BJ (cell line): ENCODE measurements around the gene HTR3B. TPM values are rescaled to one million over a fixed set of nuclear protein-coding genes. Genes with fewer than 3 reads are reported as not detected.

Experiments
- CTCF ChIA-PET: fragments of 350-600 bp; formaldehyde crosslinking; extraction: SDS; loops from one replicate; lab custom pipeline; 2021; ENCODE audit warnings: antibody characterized with exemption, inconsistent platforms; lab: Yijun Ruan, JAX
- POLR2A ChIA-PET: fragments of 300-600 bp; sonication (Branson Sonifier 250); formaldehyde crosslinking; extraction: SDS; loops from one replicate; lab custom pipeline; 2021; ENCODE audit warnings: antibody characterized with exemption; lab: Charles Lee
- DNase-seq: peaks from one replicate; pipeline ENCODE4 v3.0.0-alpha.2; 2011; ENCODE audit warnings: low read depth
- H3K27me3 ChIP-seq: 2 replicates; pipeline ENCODE4 v1.6.0; 2011; ENCODE audit warnings: low read length; ENCODE audit not compliant: control insufficient read depth, insufficient read depth
- H3K36me3 ChIP-seq: 2 replicates; pipeline ENCODE4 v1.5.1; 2011; ENCODE audit warnings: low read length; ENCODE audit not compliant: control insufficient read depth, insufficient read depth
- H3K4me3 ChIP-seq: 2 replicates; pipeline ENCODE4 v1.5.1; 2011; ENCODE audit warnings: low read depth, mild to moderate bottlenecking, control low read depth, low read length
- CTCF ChIP-seq: IDR thresholded peaks from 2 replicates; pipeline ENCODE4 v1.5.1; 2011; ENCODE audit warnings: low read depth, mild to moderate bottlenecking, control low read depth, inconsistent platforms, low read length, moderate library complexity; ENCODE audit not compliant: insufficient read depth
- polyA plus RNA-seq: library from polyadenylated mRNA; depleted of rRNA; stranded (reverse); fragments of >200 nt; gene quantifications from 2 replicates; pipeline ENCODE4 v1.2.3, GENCODE V29; 2011

The HTR3B gene
- polyA plus RNA-seq, 1 experiment = not detected

DNA sequence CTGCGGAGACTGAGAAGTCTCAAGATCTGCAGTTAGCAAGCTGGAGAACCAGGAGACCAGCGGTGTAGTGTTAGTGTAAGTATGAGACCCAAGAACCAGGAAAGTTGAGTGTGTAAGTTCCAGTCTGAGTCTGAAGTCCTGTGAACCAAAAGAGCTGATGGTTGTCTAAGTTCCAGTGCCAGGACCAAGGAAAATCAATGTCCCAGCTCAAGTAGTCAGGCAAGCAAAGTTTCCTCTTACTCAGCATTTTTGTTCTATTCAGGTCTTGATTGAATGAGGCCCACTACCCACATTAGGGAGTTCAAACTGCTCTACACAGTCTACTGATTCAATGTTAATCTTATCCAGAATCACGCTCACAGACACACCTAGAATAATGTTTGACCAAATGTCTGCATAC lies 40.2 kb upstream of the HTR3B start:
- Histone ChIP-seq H3K4me3 (no peak overlapping the region), H3K27me3 (no peaks in the 10 kb centered on the region), H3K36me3 (no peaks in the 10 kb centered on the region)
- no peak for TF ChIP-seq CTCF
- ChIA-PET CTCF (no interaction called here), POLR2A (no interaction called here)
- DNase-seq = no peak

DNA sequence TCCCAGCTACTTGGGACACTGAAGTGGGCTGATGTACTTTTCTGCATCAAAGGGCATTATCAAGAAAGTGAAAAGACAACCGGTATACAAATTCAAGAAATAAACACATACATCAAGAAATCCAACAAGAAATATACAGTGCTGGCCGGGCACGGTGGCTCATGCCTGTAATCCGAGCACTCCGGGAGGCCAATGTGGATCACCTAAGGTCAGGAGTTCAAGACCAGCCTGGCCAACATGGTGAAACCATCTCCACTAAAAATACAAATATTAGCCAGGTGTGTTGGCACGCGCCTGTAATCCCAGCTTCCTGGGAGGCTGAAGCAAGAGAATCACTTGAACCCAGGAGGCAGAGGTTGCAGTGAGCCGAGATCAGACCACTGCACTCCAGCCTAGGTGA lies 38.7 kb upstream of the HTR3B start:
- no peak for TF ChIP-seq CTCF
- DNase-seq = no peak
- Histone ChIP-seq H3K27me3 (no peaks in the 10 kb centered on the region), H3K36me3 (no peaks in the 10 kb centered on the region; the same call in 1 of the 2 replicates), H3K4me3 (no peak overlapping the region)
- ChIA-PET CTCF (no interaction called here), POLR2A (no interaction called here)

- Histone ChIP-seq H3K27me3 (no peaks in the 10 kb centered on the region), H3K36me3 (no peaks in the 10 kb centered on the region; the same call in 1 of the 2 replicates), H3K4me3 (no peak overlapping the region)
- POLR2A ChIA-PET = no interaction called here
- DNase-seq = no peak
- TF ChIP-seq CTCF = no peak
- CTCF ChIA-PET = interaction anchor here (0.7 to 1.0 kb wide), 2 partner anchors 34 to 547 kb away, joined by 3 to 4 read pairs; no protein-coding TSS in a partner anchor
Observed at GRCh38 chr11:113867843-113868503, 36.6 kb upstream of the HTR3B start.

DNA sequence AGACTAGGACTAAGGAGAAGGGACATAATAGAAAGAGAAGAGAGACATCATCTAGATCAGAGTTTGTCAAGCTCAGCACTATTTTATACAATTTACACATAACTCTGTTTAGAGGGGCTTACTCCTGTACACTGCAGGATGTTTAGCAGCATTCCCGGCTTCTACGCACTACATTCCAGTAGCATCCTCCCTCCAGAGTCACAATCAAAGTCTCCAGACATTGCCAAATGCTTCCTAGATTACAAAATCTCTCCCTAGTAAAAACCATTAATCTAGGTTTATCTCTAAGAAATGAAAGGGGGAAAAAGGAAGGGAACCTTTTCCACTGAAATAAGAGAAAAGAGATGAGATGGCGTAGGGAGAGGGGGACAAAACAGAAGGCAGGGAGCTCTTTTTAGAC lies 33.3 kb upstream of the HTR3B start:
- no peak for TF ChIP-seq CTCF
- DNase-seq = no peak
- H3K27me3 ChIP-seq = no peaks in the 10 kb centered on the region
- no peaks in the 10 kb centered on the region; the same call in 1 of the 2 replicates for H3K36me3 ChIP-seq
- POLR2A ChIA-PET = no interaction called here
- CTCF ChIA-PET = interaction anchor here (1.3 to 1.7 kb wide), 3 partner anchors 11 to 390 kb away, joined by 3 to 7 read pairs (median 3); no protein-coding TSS in a partner anchor
- no peak overlapping the region for H3K4me3 ChIP-seq

DNA sequence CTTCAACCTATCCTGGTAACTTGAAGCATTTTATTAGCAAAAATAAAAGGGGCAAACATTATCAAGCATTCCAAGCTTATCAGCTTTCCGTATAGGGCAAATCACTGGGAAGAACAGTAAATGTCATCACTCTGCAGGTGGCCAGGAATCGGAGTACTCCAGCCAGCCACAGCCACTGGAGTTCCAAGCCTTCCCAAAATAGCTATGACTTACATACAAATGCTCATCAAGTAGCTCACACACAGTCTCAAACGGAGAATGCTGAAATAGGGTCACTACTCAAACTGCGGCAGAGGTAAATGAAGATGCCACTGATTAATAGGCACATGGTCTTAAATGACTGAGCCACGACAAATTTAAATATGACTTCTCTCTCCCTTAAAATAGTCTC lies 31.4 kb upstream of the HTR3B start:
- POLR2A ChIA-PET = no interaction called here

More for the DNA sequence above, 31.4 kb upstream of the HTR3B start:
- no peak for TF ChIP-seq CTCF
- DNase-seq = no peak
- Histone ChIP-seq H3K4me3 (no peak overlapping the region), H3K27me3 (no peaks in the 10 kb centered on the region), H3K36me3 (no peaks in the 10 kb centered on the region; the same call in 1 of the 2 replicates)
- CTCF ChIA-PET = interaction anchor here (0.7 to 0.9 kb wide), 2 partner anchors 46 to 509 kb away, joined by 3 read pairs; no protein-coding TSS in a partner anchor
